SK-N-SH treated with all-trans-retinoic acid at 6 μM for 48 hours (cell line): ENCODE measurements around the gene LRRK1.

Experiments
- ARNTL ChIP-seq: fragments of 450-650 bp; formaldehyde crosslinking; IDR thresholded peaks from 2 replicates; pipeline ENCODE4 v1.5.0; 2020; ENCODE audit warnings: low read depth, mild to moderate bottlenecking, moderate library complexity, borderline replicate concordance
- CSDC2 ChIP-seq: fragments of 250-450 bp; sonication (Bioruptor Pico); IDR thresholded peaks from 2 replicates; pipeline ENCODE4 v1.5.0; 2020; ENCODE audit warnings: mild to moderate bottlenecking, moderate library complexity
- ISL1 ChIP-seq: fragments of 250-450 bp; sonication (Bioruptor Pico); IDR thresholded peaks from 2 replicates; pipeline ENCODE4 v2.1.2; 2022; ENCODE audit warnings: mild to moderate bottlenecking, moderate library complexity
- PPARA ChIP-seq: fragments of 250-450 bp; sonication (Bioruptor Pico); IDR thresholded peaks from 2 replicates; pipeline ENCODE4 v1.5.0; 2020; ENCODE audit warnings: mild to moderate bottlenecking, borderline replicate concordance
- TCF4 ChIP-seq: fragments of 250-450 bp; sonication (Bioruptor Pico); IDR thresholded peaks from 2 replicates; pipeline ENCODE4 v1.8.0; 2021; ENCODE audit warnings: mild to moderate bottlenecking, moderate library complexity, borderline replicate concordance
- TOX ChIP-seq: fragments of 250-450 bp; sonication (Bioruptor Pico); IDR thresholded peaks from 2 replicates; pipeline ENCODE4 v1.8.0; 2021; ENCODE audit warnings: mild to moderate bottlenecking, moderate library complexity, borderline replicate concordance
- ZNF565 ChIP-seq: fragments of 450-650 bp; formaldehyde crosslinking; conservative IDR thresholded peaks from 2 replicates; pipeline ENCODE4 v1.5.0; 2020; ENCODE audit warnings: low read depth, mild to moderate bottlenecking, moderate library complexity
- ZNF70 ChIP-seq: fragments of 450-650 bp; formaldehyde crosslinking; IDR thresholded peaks from 2 replicates; pipeline ENCODE4 v1.5.0; 2020; ENCODE audit warnings: mild to moderate bottlenecking, moderate library complexity
- TF ChIP-seq, protein P1 (sequence below): fragments of 250-450 bp; sonication (Bioruptor Pico); IDR thresholded peaks from 2 replicates; pipeline ENCODE4 v1.5.1; 2021; ENCODE audit warnings: mild to moderate bottlenecking, moderate library complexity
- TF ChIP-seq, protein P2 (sequence below): fragments of 250-450 bp; sonication (Bioruptor Pico); IDR thresholded peaks from 2 replicates; pipeline ENCODE4 v1.8.0; 2020; ENCODE audit warnings: mild to moderate bottlenecking, moderate library complexity, borderline replicate concordance
- TF ChIP-seq, protein P3 (sequence below): fragments of 250-450 bp; sonication (Bioruptor Pico); IDR thresholded peaks from 2 replicates; pipeline ENCODE4 v1.5.1; 2020; ENCODE audit warnings: low read depth, mild to moderate bottlenecking, moderate library complexity
- TF ChIP-seq, protein P4 (sequence below): fragments of 250-450 bp; sonication (Bioruptor Pico); IDR thresholded peaks from 2 replicates; pipeline ENCODE4 v1.5.0; 2020; ENCODE audit warnings: mild to moderate bottlenecking, moderate library complexity

DNA sequence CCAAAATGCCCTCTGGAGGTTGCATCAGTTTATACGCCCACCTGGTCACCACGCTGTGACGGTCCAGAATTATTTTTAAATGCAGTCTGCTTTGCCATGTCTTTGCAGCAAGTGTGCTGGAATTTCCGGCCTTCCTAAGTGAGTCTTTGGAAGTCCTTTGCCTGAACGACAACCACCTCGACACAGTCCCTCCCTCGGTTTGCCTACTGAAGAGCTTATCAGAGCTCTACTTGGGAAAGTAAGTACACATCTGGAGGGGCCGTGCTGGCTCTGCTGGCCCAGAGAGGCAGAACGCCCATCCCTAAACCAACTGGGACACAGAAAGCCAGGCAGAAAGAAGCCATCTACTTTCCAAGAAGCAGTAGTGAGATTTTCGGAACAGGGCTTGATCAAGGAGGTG is 101.8 kb downstream of the LRRK1 start:
- TF ChIP-seq, protein P1, sequence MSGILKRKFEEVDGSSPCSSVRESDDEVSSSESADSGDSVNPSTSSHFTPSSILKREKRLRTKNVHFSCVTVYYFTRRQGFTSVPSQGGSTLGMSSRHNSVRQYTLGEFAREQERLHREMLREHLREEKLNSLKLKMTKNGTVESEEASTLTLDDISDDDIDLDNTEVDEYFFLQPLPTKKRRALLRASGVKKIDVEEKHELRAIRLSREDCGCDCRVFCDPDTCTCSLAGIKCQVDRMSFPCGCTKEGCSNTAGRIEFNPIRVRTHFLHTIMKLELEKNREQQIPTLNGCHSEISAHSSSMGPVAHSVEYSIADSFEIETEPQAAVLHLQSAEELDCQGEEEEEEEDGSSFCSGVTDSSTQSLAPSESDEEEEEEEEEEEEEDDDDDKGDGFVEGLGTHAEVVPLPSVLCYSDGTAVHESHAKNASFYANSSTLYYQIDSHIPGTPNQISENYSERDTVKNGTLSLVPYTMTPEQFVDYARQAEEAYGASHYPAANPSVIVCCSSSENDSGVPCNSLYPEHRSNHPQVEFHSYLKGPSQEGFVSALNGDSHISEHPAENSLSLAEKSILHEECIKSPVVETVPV (CRISPR knock-in tag): no peak
- TF ChIP-seq, protein P2, sequence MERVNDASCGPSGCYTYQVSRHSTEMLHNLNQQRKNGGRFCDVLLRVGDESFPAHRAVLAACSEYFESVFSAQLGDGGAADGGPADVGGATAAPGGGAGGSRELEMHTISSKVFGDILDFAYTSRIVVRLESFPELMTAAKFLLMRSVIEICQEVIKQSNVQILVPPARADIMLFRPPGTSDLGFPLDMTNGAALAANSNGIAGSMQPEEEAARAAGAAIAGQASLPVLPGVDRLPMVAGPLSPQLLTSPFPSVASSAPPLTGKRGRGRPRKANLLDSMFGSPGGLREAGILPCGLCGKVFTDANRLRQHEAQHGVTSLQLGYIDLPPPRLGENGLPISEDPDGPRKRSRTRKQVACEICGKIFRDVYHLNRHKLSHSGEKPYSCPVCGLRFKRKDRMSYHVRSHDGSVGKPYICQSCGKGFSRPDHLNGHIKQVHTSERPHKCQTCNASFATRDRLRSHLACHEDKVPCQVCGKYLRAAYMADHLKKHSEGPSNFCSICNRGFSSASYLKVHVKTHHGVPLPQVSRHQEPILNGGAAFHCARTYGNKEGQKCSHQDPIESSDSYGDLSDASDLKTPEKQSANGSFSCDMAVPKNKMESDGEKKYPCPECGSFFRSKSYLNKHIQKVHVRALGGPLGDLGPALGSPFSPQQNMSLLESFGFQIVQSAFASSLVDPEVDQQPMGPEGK (CRISPR knock-in tag): no peak
- TF ChIP-seq ZNF70 (no peak), CSDC2 (no peak), TCF4 (CRISPR knock-in tag) (no peak), ARNTL (CRISPR knock-in tag) (no peak), TOX (CRISPR knock-in tag) (no peak), PPARA (CRISPR knock-in tag) (no peak), ZNF565 (CRISPR knock-in tag) (no peak), ISL1 (CRISPR knock-in tag) (no peak)
- TF ChIP-seq, protein P3, sequence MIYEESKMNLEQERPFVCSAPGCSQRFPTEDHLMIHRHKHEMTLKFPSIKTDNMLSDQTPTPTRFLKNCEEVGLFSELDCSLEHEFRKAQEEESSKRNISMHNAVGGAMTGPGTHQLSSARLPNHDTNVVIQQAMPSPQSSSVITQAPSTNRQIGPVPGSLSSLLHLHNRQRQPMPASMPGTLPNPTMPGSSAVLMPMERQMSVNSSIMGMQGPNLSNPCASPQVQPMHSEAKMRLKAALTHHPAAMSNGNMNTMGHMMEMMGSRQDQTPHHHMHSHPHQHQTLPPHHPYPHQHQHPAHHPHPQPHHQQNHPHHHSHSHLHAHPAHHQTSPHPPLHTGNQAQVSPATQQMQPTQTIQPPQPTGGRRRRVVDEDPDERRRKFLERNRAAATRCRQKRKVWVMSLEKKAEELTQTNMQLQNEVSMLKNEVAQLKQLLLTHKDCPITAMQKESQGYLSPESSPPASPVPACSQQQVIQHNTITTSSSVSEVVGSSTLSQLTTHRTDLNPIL (CRISPR knock-in tag): no peak
- TF ChIP-seq, protein P4, sequence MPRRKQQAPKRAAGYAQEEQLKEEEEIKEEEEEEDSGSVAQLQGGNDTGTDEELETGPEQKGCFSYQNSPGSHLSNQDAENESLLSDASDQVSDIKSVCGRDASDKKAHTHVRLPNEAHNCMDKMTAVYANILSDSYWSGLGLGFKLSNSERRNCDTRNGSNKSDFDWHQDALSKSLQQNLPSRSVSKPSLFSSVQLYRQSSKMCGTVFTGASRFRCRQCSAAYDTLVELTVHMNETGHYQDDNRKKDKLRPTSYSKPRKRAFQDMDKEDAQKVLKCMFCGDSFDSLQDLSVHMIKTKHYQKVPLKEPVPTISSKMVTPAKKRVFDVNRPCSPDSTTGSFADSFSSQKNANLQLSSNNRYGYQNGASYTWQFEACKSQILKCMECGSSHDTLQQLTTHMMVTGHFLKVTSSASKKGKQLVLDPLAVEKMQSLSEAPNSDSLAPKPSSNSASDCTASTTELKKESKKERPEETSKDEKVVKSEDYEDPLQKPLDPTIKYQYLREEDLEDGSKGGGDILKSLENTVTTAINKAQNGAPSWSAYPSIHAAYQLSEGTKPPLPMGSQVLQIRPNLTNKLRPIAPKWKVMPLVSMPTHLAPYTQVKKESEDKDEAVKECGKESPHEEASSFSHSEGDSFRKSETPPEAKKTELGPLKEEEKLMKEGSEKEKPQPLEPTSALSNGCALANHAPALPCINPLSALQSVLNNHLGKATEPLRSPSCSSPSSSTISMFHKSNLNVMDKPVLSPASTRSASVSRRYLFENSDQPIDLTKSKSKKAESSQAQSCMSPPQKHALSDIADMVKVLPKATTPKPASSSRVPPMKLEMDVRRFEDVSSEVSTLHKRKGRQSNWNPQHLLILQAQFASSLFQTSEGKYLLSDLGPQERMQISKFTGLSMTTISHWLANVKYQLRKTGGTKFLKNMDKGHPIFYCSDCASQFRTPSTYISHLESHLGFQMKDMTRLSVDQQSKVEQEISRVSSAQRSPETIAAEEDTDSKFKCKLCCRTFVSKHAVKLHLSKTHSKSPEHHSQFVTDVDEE: no peak
